Breast epithelium (tissue), 3 donors: ENCODE results near the gene GTPBP4.

ENCODE experiments used
- POLR2AphosphoS5 ChIP-seq, 3 donors: sonication (generic); formaldehyde crosslinking; IDR thresholded peaks; one replicate each; pipeline ENCODE4 v1.6.1; 2017; ENCODE audit warnings: antibody characterized with exemption in 3 of 3
- TF ChIP-seq, protein P1 (sequence below), 3 donors: fragments of 450-650 bp; IDR thresholded peaks; one replicate each; pipeline ENCODE4 v1.5.1; 2016 to 2017; ENCODE audit warnings: antibody characterized with exemption in 3 of 3, mild to moderate bottlenecking in 3 of 3, moderate library complexity in 3 of 3

DNA sequence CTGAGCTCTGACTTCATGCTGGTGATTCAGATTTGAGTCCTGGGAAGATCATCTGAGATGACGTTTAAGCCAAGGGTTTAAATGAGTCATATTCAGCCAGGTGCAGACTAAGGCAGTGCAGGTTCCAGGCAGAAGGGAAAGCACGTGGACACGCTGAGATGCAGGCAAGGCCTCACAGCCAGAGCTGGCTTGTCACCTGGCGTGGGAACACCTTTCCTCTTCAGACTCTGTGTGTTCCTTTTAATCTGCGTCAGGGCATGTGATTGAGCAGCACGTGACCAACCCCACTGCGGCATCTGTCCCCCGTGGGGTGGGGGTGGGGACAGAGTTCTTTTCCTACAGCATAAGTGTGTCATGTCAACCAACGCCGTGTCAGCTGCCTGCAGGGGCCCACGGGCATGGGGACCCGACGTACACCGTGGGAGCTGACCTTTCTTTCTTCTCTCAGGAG is 48.1 kb downstream of the GTPBP4 start:
- TF ChIP-seq, protein P1, sequence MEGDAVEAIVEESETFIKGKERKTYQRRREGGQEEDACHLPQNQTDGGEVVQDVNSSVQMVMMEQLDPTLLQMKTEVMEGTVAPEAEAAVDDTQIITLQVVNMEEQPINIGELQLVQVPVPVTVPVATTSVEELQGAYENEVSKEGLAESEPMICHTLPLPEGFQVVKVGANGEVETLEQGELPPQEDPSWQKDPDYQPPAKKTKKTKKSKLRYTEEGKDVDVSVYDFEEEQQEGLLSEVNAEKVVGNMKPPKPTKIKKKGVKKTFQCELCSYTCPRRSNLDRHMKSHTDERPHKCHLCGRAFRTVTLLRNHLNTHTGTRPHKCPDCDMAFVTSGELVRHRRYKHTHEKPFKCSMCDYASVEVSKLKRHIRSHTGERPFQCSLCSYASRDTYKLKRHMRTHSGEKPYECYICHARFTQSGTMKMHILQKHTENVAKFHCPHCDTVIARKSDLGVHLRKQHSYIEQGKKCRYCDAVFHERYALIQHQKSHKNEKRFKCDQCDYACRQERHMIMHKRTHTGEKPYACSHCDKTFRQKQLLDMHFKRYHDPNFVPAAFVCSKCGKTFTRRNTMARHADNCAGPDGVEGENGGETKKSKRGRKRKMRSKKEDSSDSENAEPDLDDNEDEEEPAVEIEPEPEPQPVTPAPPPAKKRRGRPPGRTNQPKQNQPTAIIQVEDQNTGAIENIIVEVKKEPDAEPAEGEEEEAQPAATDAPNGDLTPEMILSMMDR (IDR thresholded peaks at IDR 0.05), result no peak
- TF ChIP-seq POLR2AphosphoS5 (IDR thresholded peaks at IDR 0.05), result no peak
